ENCODE data around the gene TSPAN32.
"Not testable (repeated sequence)": the region's sequence is repeated elsewhere in the genome, so short reads cannot be mapped to it uniquely, and the experiment has no call there.

The TSPAN32 gene

GRCh38 chr11:2328021-2328420 lies 26.2 kb downstream of the TSPAN32 start:
- H3K9ac ChIP-seq (ENCODE audit: low read depth in 1 of 2, low read length in 2 of 2): no peak overlapping the region

GRCh38 chr11:2328656-2329354 lies 27.0 kb downstream of the TSPAN32 start:
- Histone ChIP-seq H3K27me3 (ENCODE audit: control insufficient read depth in 1 of 2, insufficient read depth in 2 of 2, low read length in 2 of 2) (no peaks in the 10 kb centered on the region), H3K27ac (ENCODE audit: low read depth, low read length) (no peak overlapping the region), H3K4me1 (ENCODE audit: control insufficient read depth in 1 of 2, insufficient read depth in 2 of 2, low read length in 2 of 2) (no peaks in the 10 kb centered on the region), H3K9ac (ENCODE audit: low read depth in 1 of 2, low read length in 2 of 2) (no peak overlapping the region), H3K9me3 (ENCODE audit: control insufficient read depth in 1 of 2, low read length in 2 of 2) (peaks cover 0 to 8% of the 10 kb centered on the region in 2 donors), H3K36me3 (ENCODE audit: control insufficient read depth in 1 of 2, insufficient read depth in 2 of 2, low read length in 2 of 2) (no peaks in the 10 kb centered on the region), H3K4me3 (ENCODE audit: low read depth in 1 of 2, low read length in 2 of 2) (no peak overlapping the region)

More at GRCh38 chr11:2328021-2328420, 26.2 kb downstream of the TSPAN32 start:
- Histone ChIP-seq H3K9me3 (ENCODE audit: control insufficient read depth in 1 of 2, low read length in 2 of 2) (peaks cover 0 to 8% of the 10 kb centered on the region in 2 donors), H3K27me3 (ENCODE audit: control insufficient read depth in 1 of 2, insufficient read depth in 2 of 2, low read length in 2 of 2) (no peaks in the 10 kb centered on the region), H3K4me3 (ENCODE audit: low read depth in 1 of 2, low read length in 2 of 2) (no peak overlapping the region), H3K27ac (ENCODE audit: low read depth, low read length) (no peak overlapping the region), H3K4me1 (ENCODE audit: control insufficient read depth in 1 of 2, insufficient read depth in 2 of 2, low read length in 2 of 2) (no peaks in the 10 kb centered on the region), H3K36me3 (ENCODE audit: control insufficient read depth in 1 of 2, insufficient read depth in 2 of 2, low read length in 2 of 2) (no peaks in the 10 kb centered on the region)

GRCh38 chr11:2329551-2329950 lies 27.7 kb downstream of the TSPAN32 start:
- H3K27me3 ChIP-seq (ENCODE audit: control insufficient read depth in 1 of 2, insufficient read depth in 2 of 2, low read length in 2 of 2): no peaks in the 10 kb centered on the region
- H3K9ac ChIP-seq (ENCODE audit: low read depth in 1 of 2, low read length in 2 of 2): no peak overlapping the region

GRCh38 chr11:2330696-2331095 lies 28.9 kb downstream of the TSPAN32 start:
- no peaks in the 10 kb centered on the region for H3K27me3 ChIP-seq (ENCODE audit: control insufficient read depth in 1 of 2, insufficient read depth in 2 of 2, low read length in 2 of 2)
- no peak overlapping the region for H3K9ac ChIP-seq (ENCODE audit: low read depth in 1 of 2, low read length in 2 of 2)
- no peaks in the 10 kb centered on the region for H3K36me3 ChIP-seq (ENCODE audit: control insufficient read depth in 1 of 2, insufficient read depth in 2 of 2, low read length in 2 of 2)
- H3K27ac ChIP-seq (ENCODE audit: low read depth, low read length): no peak overlapping the region
- no peaks in the 10 kb centered on the region for H3K4me1 ChIP-seq (ENCODE audit: control insufficient read depth in 1 of 2, insufficient read depth in 2 of 2, low read length in 2 of 2)
- H3K9me3 ChIP-seq (ENCODE audit: control insufficient read depth in 1 of 2, low read length in 2 of 2): peaks cover 0 to 8% of the 10 kb centered on the region in 2 donors
- H3K4me3 ChIP-seq (ENCODE audit: low read depth in 1 of 2, low read length in 2 of 2): no peak overlapping the region

More at GRCh38 chr11:2329551-2329950, 27.7 kb downstream of the TSPAN32 start:
- no peak overlapping the region for H3K4me3 ChIP-seq (ENCODE audit: low read depth in 1 of 2, low read length in 2 of 2)
- H3K4me1 ChIP-seq (ENCODE audit: control insufficient read depth in 1 of 2, insufficient read depth in 2 of 2, low read length in 2 of 2): no peaks in the 10 kb centered on the region
- no peaks in the 10 kb centered on the region for H3K36me3 ChIP-seq (ENCODE audit: control insufficient read depth in 1 of 2, insufficient read depth in 2 of 2, low read length in 2 of 2)
- no peak overlapping the region for H3K27ac ChIP-seq (ENCODE audit: low read depth, low read length)
- H3K9me3 ChIP-seq (ENCODE audit: control insufficient read depth in 1 of 2, low read length in 2 of 2): peaks cover 0 to 8% of the 10 kb centered on the region in 2 donors

GRCh38 chr11:2331404-2331803 lies 29.6 kb downstream of the TSPAN32 start:
- no peak overlapping the region for H3K9ac ChIP-seq (ENCODE audit: low read depth in 1 of 2, low read length in 2 of 2)
- H3K27ac ChIP-seq (ENCODE audit: low read depth, low read length): no peak overlapping the region
- H3K36me3 ChIP-seq (ENCODE audit: control insufficient read depth in 1 of 2, insufficient read depth in 2 of 2, low read length in 2 of 2): no peaks in the 10 kb centered on the region
- H3K4me3 ChIP-seq (ENCODE audit: low read depth in 1 of 2, low read length in 2 of 2): no peak overlapping the region
- H3K27me3 ChIP-seq (ENCODE audit: control insufficient read depth in 1 of 2, insufficient read depth in 2 of 2, low read length in 2 of 2): peaks cover 0 to 2% of the 10 kb centered on the region in 2 donors
- peaks cover 0 to 8% of the 10 kb centered on the region in 2 donors for H3K9me3 ChIP-seq (ENCODE audit: control insufficient read depth in 1 of 2, low read length in 2 of 2)
- no peaks in the 10 kb centered on the region for H3K4me1 ChIP-seq (ENCODE audit: control insufficient read depth in 1 of 2, insufficient read depth in 2 of 2, low read length in 2 of 2)

GRCh38 chr11:2332569-2332968 lies 30.8 kb downstream of the TSPAN32 start:
- not testable (repeated sequence) for H3K27ac ChIP-seq (ENCODE audit: low read depth, low read length); H3K36me3 ChIP-seq (ENCODE audit: control insufficient read depth in 1 of 2, insufficient read depth in 2 of 2, low read length in 2 of 2); H3K9ac ChIP-seq (ENCODE audit: low read depth in 1 of 2, low read length in 2 of 2); H3K4me3 ChIP-seq (ENCODE audit: low read depth in 1 of 2, low read length in 2 of 2); H3K9me3 ChIP-seq (ENCODE audit: control insufficient read depth in 1 of 2, low read length in 2 of 2); H3K4me1 ChIP-seq (ENCODE audit: control insufficient read depth in 1 of 2, insufficient read depth in 2 of 2, low read length in 2 of 2); H3K27me3 ChIP-seq (ENCODE audit: control insufficient read depth in 1 of 2, insufficient read depth in 2 of 2, low read length in 2 of 2)

- not testable (repeated sequence) for H3K9ac ChIP-seq (ENCODE audit: low read depth in 1 of 2, low read length in 2 of 2); H3K4me3 ChIP-seq (ENCODE audit: low read depth in 1 of 2, low read length in 2 of 2); H3K9me3 ChIP-seq (ENCODE audit: control insufficient read depth in 1 of 2, low read length in 2 of 2); H3K4me1 ChIP-seq (ENCODE audit: control insufficient read depth in 1 of 2, insufficient read depth in 2 of 2, low read length in 2 of 2); H3K27me3 ChIP-seq (ENCODE audit: control insufficient read depth in 1 of 2, insufficient read depth in 2 of 2, low read length in 2 of 2); H3K27ac ChIP-seq (ENCODE audit: low read depth, low read length); H3K36me3 ChIP-seq (ENCODE audit: control insufficient read depth in 1 of 2, insufficient read depth in 2 of 2, low read length in 2 of 2)
Observed at GRCh38 chr11:2333486-2334205, 31.8 kb downstream of the TSPAN32 start.

GRCh38 chr11:2335286-2335685 lies 33.5 kb downstream of the TSPAN32 start:
- not testable (repeated sequence) for H3K4me3 ChIP-seq (ENCODE audit: low read depth in 1 of 2, low read length in 2 of 2); H3K4me1 ChIP-seq (ENCODE audit: control insufficient read depth in 1 of 2, insufficient read depth in 2 of 2, low read length in 2 of 2); H3K27ac ChIP-seq (ENCODE audit: low read depth, low read length); H3K27me3 ChIP-seq (ENCODE audit: control insufficient read depth in 1 of 2, insufficient read depth in 2 of 2, low read length in 2 of 2); H3K9me3 ChIP-seq (ENCODE audit: control insufficient read depth in 1 of 2, low read length in 2 of 2); H3K36me3 ChIP-seq (ENCODE audit: control insufficient read depth in 1 of 2, insufficient read depth in 2 of 2, low read length in 2 of 2); H3K9ac ChIP-seq (ENCODE audit: low read depth in 1 of 2, low read length in 2 of 2)

- H3K9me3 ChIP-seq (ENCODE audit: control insufficient read depth in 1 of 2, low read length in 2 of 2); H3K27ac ChIP-seq (ENCODE audit: low read depth, low read length); H3K36me3 ChIP-seq (ENCODE audit: control insufficient read depth in 1 of 2, insufficient read depth in 2 of 2, low read length in 2 of 2); H3K4me1 ChIP-seq (ENCODE audit: control insufficient read depth in 1 of 2, insufficient read depth in 2 of 2, low read length in 2 of 2); H3K27me3 ChIP-seq (ENCODE audit: control insufficient read depth in 1 of 2, insufficient read depth in 2 of 2, low read length in 2 of 2); H3K9ac ChIP-seq (ENCODE audit: low read depth in 1 of 2, low read length in 2 of 2); H3K4me3 ChIP-seq (ENCODE audit: low read depth in 1 of 2, low read length in 2 of 2): not testable (repeated sequence)
Observed at GRCh38 chr11:2338760-2339159, 36.9 kb downstream of the TSPAN32 start.

GRCh38 chr11:2342557-2342956 lies 40.7 kb downstream of the TSPAN32 start:
- Histone ChIP-seq H3K27me3 (ENCODE audit: control insufficient read depth in 1 of 2, insufficient read depth in 2 of 2, low read length in 2 of 2) (no peaks in the 10 kb centered on the region), H3K9ac (ENCODE audit: low read depth in 1 of 2, low read length in 2 of 2) (no peak overlapping the region), H3K9me3 (ENCODE audit: control insufficient read depth in 1 of 2, low read length in 2 of 2) (no peaks in the 10 kb centered on the region), H3K36me3 (ENCODE audit: control insufficient read depth in 1 of 2, insufficient read depth in 2 of 2, low read length in 2 of 2) (no peaks in the 10 kb centered on the region), H3K4me1 (ENCODE audit: control insufficient read depth in 1 of 2, insufficient read depth in 2 of 2, low read length in 2 of 2) (no peaks in the 10 kb centered on the region), H3K4me3 (ENCODE audit: low read depth in 1 of 2, low read length in 2 of 2) (no peak overlapping the region), H3K27ac (ENCODE audit: low read depth, low read length) (no peak overlapping the region)

Measured in duodenal mucosa (tissue), 2 donors.